Mesothelial cell of epicardium (in vitro differentiated cells): ENCODE data around the gene LTBP3. TPM values are rescaled to one million over a fixed set of nuclear protein-coding genes. Genes with fewer than 3 reads are reported as not detected.

Source experiments
- DNase-seq, 2 experiments: peaks; one replicate each; pipeline ENCODE4 v3.0.0; 2021; ENCODE audit warnings: low spot score in 2 of 2; ENCODE audit not compliant: unreplicated experiment in 2 of 2
- H3K27ac Mint-ChIP-seq: 2 replicates; pipeline ENCODE4 v1.8.0; 2021; ENCODE audit warnings: mixed read lengths
- H3K27me3 Mint-ChIP-seq: 2 replicates; pipeline ENCODE4 v1.8.0; 2021; ENCODE audit warnings: low read depth, mixed read lengths
- H3K36me3 Mint-ChIP-seq: 2 replicates; pipeline ENCODE4 v1.8.0; 2021; ENCODE audit warnings: mixed read lengths
- H3K4me1 Mint-ChIP-seq: 2 replicates; pipeline ENCODE4 v1.8.0; 2021; ENCODE audit warnings: mixed read lengths
- H3K4me3 Mint-ChIP-seq: 2 replicates; pipeline ENCODE4 v1.8.0; 2021; ENCODE audit warnings: mild to moderate bottlenecking, moderate library complexity, mixed read lengths
- H3K9me3 Mint-ChIP-seq: 2 replicates; pipeline ENCODE4 v1.8.0; 2021; ENCODE audit warnings: mixed read lengths
- total RNA-seq: library from RNA; stranded (reverse); gene quantifications from 3 replicates; pipeline ENCODE4 v1.2.1, GENCODE V29; 2021
- TF ChIP-seq, protein P1 (sequence below): fragments of 200-600 bp; sonication (generic); IDR thresholded peaks from one replicate; pipeline ENCODE4 v1.5.0; 2021; ENCODE audit warnings: antibody characterized with exemption; ENCODE audit not compliant: unreplicated experiment

Gene LTBP3
- total RNA-seq, 1 donor from 2014 or later = 333 TPM

DNA sequence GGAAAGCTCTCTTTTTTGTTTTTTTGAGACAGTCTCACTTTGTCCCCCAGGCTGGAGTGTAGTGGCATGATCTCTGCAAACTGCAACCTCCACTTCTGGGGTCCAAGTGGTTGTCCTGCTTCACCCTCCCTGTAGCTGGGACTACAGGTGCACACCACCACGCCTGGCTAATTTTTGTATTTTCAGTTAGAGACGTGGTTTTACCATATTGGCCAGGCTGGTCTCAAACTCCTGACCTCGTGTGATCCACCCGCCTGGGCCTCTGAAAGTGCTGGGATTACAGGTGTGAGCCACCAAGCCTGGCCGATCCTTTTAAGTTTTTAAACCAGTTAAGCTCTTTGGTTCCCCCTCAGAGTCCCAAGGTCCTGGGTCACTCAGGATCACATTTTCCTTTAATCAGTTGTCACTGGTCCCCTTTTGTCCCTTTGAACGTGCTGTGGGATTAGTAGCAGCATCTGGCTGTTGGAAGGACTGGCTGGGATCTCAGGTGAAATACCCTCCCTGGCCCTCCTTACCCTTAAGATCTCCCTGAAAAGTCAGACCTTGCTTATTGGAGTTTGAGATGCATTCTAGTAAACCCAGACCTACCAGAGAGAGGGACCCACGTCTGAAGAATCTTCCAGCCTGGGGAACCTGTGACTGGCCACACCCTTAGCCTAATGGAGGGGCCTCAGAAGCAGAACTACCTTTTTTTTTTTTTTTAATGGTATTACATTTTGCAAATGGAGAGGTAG is 51.2 kb downstream of the LTBP3 start:
- Mint-ChIP-seq H3K4me3 (no peak overlapping the region), H3K36me3 (peaks cover 38% of the 10 kb centered on the region), H3K27me3 (no peaks in the 10 kb centered on the region), H3K27ac (peak overlapping the region; percentile 92), H3K9me3 (no peaks in the 10 kb centered on the region), H3K4me1 (peaks cover 41% of the 10 kb centered on the region)
- DNase-seq = no peak
- TF ChIP-seq, protein P1, sequence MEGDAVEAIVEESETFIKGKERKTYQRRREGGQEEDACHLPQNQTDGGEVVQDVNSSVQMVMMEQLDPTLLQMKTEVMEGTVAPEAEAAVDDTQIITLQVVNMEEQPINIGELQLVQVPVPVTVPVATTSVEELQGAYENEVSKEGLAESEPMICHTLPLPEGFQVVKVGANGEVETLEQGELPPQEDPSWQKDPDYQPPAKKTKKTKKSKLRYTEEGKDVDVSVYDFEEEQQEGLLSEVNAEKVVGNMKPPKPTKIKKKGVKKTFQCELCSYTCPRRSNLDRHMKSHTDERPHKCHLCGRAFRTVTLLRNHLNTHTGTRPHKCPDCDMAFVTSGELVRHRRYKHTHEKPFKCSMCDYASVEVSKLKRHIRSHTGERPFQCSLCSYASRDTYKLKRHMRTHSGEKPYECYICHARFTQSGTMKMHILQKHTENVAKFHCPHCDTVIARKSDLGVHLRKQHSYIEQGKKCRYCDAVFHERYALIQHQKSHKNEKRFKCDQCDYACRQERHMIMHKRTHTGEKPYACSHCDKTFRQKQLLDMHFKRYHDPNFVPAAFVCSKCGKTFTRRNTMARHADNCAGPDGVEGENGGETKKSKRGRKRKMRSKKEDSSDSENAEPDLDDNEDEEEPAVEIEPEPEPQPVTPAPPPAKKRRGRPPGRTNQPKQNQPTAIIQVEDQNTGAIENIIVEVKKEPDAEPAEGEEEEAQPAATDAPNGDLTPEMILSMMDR = no peak

DNA sequence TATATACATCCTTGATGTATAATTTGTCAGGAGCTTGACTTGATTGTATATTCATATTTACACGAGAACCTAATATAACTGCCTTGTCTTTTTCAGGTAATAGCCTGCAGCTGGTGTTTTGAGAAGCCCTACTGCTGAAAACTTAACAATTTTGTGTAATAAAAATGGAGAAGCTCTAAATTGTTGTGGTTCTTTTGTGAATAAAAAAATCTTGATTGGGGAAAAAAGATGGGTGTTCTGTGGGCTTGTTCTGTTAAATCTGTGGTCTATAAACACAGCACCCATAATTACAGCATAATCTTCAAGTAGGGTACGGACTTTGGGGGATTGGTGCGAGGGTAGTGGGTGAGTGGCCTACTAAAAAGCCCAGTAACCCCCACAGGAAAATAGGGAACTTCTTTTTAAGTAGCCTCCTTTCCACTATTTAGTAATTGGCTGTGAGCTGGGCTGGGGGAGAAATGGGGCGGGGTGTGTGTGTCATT is 51.8 kb downstream of the LTBP3 start:
- Mint-ChIP-seq H3K27me3 (no peaks in the 10 kb centered on the region), H3K36me3 (peaks cover 38% of the 10 kb centered on the region), H3K4me3 (no peak overlapping the region), H3K4me1 (peaks cover 41% of the 10 kb centered on the region), H3K9me3 (no peaks in the 10 kb centered on the region), H3K27ac (peak overlapping the region; percentile 92)
- no peak for DNase-seq
- TF ChIP-seq, protein P1 = no peak

DNA sequence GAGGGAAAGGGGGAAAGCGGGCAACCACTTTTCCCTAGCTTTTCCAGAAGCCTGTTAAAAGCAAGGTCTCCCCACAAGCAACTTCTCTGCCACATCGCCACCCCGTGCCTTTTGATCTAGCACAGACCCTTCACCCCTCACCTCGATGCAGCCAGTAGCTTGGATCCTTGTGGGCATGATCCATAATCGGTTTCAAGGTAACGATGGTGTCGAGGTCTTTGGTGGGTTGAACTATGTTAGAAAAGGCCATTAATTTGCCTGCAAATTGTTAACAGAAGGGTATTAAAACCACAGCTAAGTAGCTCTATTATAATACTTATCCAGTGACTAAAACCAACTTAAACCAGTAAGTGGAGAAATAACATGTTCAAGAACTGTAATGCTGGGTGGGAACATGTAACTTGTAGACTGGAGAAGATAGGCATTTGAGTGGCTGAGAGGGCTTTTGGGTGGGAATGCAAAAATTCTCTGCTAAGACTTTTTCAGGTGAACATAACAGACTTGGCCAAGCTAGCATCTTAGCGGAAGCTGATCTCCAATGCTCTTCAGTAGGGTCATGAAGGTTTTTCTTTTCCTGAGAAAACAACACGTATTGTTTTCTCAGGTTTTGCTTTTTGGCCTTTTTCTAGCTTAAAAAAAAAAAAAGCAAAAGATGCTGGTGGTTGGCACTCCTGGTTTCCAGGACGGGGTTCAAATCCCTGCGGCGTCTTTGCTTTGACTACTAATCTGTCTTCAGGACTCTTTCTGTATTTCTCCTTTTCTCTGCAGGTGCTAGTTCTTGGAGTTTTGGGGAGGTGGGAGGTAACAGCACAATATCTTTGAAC is 52.5 kb downstream of the LTBP3 start:
- Mint-ChIP-seq H3K4me1 (peaks cover 41% of the 10 kb centered on the region), H3K27me3 (no peaks in the 10 kb centered on the region), H3K36me3 (peaks cover 38% of the 10 kb centered on the region), H3K4me3 (no peak overlapping the region), H3K9me3 (no peaks in the 10 kb centered on the region), H3K27ac (peak overlapping the region; percentile 92)
- DNase-seq = no peak
- TF ChIP-seq, protein P1 = no peak

DNA sequence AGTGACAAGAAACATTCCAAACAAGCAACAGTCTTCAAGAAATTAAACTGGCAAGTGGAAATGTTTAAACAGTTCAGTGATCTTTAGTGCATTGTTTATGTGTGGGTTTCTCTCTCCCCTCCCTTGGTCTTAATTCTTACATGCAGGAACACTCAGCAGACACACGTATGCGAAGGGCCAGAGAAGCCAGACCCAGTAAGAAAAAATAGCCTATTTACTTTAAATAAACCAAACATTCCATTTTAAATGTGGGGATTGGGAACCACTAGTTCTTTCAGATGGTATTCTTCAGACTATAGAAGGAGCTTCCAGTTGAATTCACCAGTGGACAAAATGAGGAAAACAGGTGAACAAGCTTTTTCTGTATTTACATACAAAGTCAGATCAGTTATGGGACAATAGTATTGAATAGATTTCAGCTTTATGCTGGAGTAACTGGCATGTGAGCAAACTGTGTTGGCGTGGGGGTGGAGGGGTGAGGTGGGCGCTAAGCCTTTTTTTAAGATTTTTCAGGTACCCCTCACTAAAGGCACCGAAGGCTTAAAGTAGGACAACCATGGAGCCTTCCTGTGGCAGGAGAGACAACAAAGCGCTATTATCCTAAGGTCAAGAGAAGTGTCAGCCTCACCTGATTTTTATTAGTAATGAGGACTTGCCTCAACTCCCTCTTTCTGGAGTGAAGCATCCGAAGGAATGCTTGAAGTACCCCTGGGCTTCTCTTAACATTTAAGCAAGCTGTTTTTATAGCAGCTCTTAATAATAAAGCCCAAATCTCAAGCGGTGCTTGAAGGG is 53.3 kb downstream of the LTBP3 start:
- Mint-ChIP-seq H3K9me3 (no peaks in the 10 kb centered on the region), H3K4me1 (peaks cover 38% of the 10 kb centered on the region), H3K4me3 (no peak overlapping the region), H3K36me3 (peaks cover 38% of the 10 kb centered on the region), H3K27me3 (no peaks in the 10 kb centered on the region), H3K27ac (peak overlapping the region; percentile 92)
- TF ChIP-seq, protein P1 = no peak
- no peak for DNase-seq

DNA sequence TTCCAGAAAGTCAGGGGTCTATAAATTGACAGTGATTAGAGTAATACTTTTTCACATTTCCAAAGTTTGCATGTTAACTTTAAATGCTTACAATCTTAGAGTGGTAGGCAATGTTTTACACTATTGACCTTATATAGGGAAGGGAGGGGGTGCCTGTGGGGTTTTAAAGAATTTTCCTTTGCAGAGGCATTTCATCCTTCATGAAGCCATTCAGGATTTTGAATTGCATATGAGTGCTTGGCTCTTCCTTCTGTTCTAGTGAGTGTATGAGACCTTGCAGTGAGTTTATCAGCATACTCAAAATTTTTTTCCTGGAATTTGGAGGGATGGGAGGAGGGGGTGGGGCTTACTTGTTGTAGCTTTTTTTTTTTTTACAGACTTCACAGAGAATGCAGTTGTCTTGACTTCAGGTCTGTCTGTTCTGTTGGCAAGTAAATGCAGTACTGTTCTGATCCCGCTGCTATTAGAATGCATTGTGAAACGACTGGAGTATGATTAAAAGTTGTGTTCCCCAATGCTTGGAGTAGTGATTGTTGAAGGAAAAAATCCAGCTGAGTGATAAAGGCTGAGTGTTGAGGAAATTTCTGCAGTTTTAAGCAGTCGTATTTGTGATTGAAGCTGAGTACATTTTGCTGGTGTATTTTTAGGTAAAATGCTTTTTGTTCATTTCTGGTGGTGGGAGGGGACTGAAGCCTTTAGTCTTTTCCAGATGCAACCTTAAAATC is 54.0 kb downstream of the LTBP3 start:
- peak overlapping the region; percentile 92 for H3K27ac Mint-ChIP-seq
- no peak overlapping the region for H3K4me3 Mint-ChIP-seq
- no peaks in the 10 kb centered on the region for H3K9me3 Mint-ChIP-seq
- TF ChIP-seq, protein P1 = no peak
- no peak for DNase-seq
- peaks cover 38% of the 10 kb centered on the region for H3K4me1 Mint-ChIP-seq
- no peaks in the 10 kb centered on the region for H3K27me3 Mint-ChIP-seq
- peaks cover 38% of the 10 kb centered on the region for H3K36me3 Mint-ChIP-seq
